Skeletal muscle tissue (tissue), 4 donors: ENCODE data around the gene SUMF2. TPM values are rescaled to one million over a fixed set of nuclear protein-coding genes. Genes with fewer than 3 reads are reported as not detected.
"Not testable (repeated sequence)": the region's sequence is repeated elsewhere in the genome, so short reads cannot be mapped to it uniquely, and the experiment has no call there.

ENCODE experiments used
- H3K27ac ChIP-seq: one replicate; pipeline ENCODE4 v1.7.0; 2013; ENCODE audit warnings: mild to moderate bottlenecking, low read depth, low read length, inconsistent platforms
- H3K27me3 ChIP-seq, 3 donors: one replicate each; pipeline ENCODE4 v1.7.0; 2013; ENCODE audit warnings: low read length in 3 of 3; ENCODE audit not compliant: control insufficient read depth in 3 of 3, insufficient read depth in 3 of 3
- H3K36me3 ChIP-seq, 3 donors: one replicate each; pipeline ENCODE4 v1.7.0; 2013; ENCODE audit warnings: low read length in 3 of 3; ENCODE audit not compliant: control insufficient read depth in 3 of 3, insufficient read depth in 3 of 3
- H3K4me1 ChIP-seq, 3 donors: one replicate each; pipeline ENCODE4 v1.7.0; 2013; ENCODE audit warnings: low read length in 3 of 3, mild to moderate bottlenecking in 3 of 3; ENCODE audit not compliant: control insufficient read depth in 3 of 3, insufficient read depth in 3 of 3
- H3K4me3 ChIP-seq, 3 donors: one replicate each; pipeline ENCODE4 v1.7.0; 2013; ENCODE audit warnings: low read length in 3 of 3
- H3K9ac ChIP-seq, 3 donors: one replicate each; pipeline ENCODE4 v1.7.0; 2013; ENCODE audit warnings: low read length in 3 of 3, mild to moderate bottlenecking in 3 of 3, moderate library complexity in 2 of 3, low read depth in 1 of 3
- H3K9me3 ChIP-seq, 3 donors: one replicate each; pipeline ENCODE4 v1.7.0; 2013; ENCODE audit warnings: low read length in 3 of 3; ENCODE audit not compliant: control insufficient read depth in 3 of 3
- total RNA-seq: library from RNA; depleted of rRNA; stranded (reverse); fragments of >200 nt; gene quantifications from one replicate; pipeline ENCODE4 v1.2.3, GENCODE V29; 2014
- donor health status: Osteomylitis.

SUMF2 gene
- total RNA-seq, 1 donor from 2014 or later, result 63.2 TPM

- H3K9ac ChIP-seq, result peak overlapping the region; percentile 64 to 77 (median 75)
- H3K4me1 ChIP-seq, result peaks cover 0 to 9% (median 3%) of the 10 kb centered on the region in 3 donors
- H3K27me3 ChIP-seq, result no peaks in the 10 kb centered on the region
- no peaks in the 10 kb centered on the region for H3K36me3 ChIP-seq
- H3K4me3 ChIP-seq, result peak overlapping the region; percentile 72 to 85 (median 81)
- no peaks in the 10 kb centered on the region for H3K9me3 ChIP-seq
- no peak overlapping the region for H3K27ac ChIP-seq
Observed at GRCh38 chr7:56033671-56034432, 30.2 kb upstream of the SUMF2 start.

DNA sequence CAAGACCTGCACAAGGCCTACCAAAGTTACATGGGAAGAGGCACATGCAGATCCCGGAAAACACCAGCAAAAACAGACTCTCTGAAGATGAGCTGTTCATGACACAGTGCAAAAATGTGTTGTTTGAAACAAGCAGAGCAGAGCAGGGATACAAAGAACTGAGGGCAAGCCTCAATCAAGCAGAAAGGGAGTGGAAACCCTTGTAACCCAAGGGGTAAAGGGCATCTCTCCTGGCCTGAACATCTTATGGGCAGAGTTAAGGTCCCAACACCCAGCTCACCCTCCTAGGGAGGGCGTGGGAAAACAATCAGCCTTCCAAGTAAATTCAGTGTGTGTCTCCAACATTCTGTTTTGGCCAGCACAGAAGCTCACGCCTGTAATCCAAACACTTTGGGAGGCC lies 23.4 kb upstream of the SUMF2 start:
- peaks cover 0 to 10% (median 2%) of the 10 kb centered on the region in 3 donors for H3K36me3 ChIP-seq
- no peak overlapping the region for H3K4me3 ChIP-seq
- H3K9ac ChIP-seq, result no peak overlapping the region
- no peaks in the 10 kb centered on the region for H3K27me3 ChIP-seq
- H3K27ac ChIP-seq, result no peak overlapping the region
- no peaks in the 10 kb centered on the region for H3K9me3 ChIP-seq
- no peaks in the 10 kb centered on the region for H3K4me1 ChIP-seq

- not testable (repeated sequence) for H3K4me3 ChIP-seq, H3K9ac ChIP-seq, H3K36me3 ChIP-seq, H3K27ac ChIP-seq, H3K27me3 ChIP-seq, H3K9me3 ChIP-seq
- peaks cover 8 to 11% (median 8%) of the 10 kb centered on the region in 3 donors for H3K4me1 ChIP-seq
Observed at GRCh38 chr7:56045758-56046157, 18.3 kb upstream of the SUMF2 start.

DNA sequence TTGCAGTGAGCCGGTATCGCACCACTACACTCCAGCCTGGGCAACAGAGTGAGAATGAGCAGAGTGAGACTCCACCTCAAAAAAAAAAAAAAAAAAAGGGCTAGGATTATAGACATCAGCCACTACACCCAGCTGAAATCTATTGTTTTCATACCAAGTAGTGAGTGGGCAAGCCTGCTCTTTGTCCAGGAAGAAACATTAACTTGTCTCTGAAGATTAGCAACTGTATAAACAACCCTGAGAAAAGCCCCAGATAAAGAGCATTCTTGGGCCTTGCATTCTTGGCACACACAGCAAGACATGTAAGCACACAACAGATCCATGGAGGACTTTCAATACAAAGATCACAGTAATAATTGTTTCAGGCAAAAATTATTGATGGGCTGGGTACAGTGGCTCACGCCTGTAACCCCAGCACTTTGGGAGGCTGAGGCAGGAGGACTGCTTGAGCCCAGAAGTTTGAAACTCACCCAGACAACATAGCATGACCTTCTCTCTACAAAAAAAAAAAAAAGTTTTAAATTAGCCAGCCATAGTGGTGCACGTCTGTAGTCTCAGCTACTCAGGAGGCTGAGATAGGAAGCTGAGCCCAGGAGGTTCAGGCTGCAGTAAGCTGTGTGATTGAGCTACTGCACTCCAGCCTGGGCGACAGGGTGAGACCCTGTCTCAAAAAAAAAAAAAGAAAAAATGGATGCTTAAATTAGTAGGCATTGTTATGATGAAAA lies 17.2 kb upstream of the SUMF2 start:
- Histone ChIP-seq H3K9ac (no peak overlapping the region), H3K36me3 (peaks cover 0 to 4% (median 2%) of the 10 kb centered on the region in 3 donors), H3K4me3 (no peak overlapping the region), H3K9me3 (no peaks in the 10 kb centered on the region), H3K4me1 (peaks cover 8 to 16% (median 10%) of the 10 kb centered on the region in 3 donors), H3K27me3 (no peaks in the 10 kb centered on the region), H3K27ac (no peak overlapping the region)

DNA sequence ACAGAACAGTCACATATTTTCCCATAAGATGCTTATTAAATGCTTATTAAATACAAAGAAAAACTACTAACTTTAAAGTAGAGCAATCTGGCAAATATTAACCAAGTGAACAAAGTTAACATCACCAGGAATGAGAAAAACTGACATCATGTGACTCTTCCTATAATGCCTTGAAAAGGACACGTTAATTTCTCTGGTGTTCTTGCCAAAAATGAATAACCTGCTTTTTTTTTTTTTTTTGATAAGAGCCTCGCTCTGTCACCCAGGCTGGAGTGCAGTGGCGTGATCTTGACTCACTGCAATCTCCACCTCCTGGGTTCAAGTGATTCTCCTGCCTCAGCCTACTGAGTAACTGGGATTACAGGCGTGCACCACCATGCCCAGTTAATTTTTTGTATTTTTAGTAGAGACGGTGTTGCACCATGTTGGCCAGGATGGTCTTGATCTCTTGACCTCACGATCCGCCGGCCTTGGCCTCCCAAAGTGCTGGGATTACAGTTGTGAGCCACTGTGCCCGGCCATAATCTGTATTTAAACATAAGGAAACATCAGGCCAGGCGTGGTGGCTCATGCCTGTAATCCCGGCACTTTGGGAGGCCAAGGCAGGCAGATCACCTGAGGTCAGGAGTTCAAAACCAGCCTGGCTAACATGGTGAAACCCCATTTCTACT lies 16.5 kb upstream of the SUMF2 start:
- H3K4me1 ChIP-seq, result peaks cover 14 to 22% (median 15%) of the 10 kb centered on the region in 3 donors
- H3K36me3 ChIP-seq, H3K9ac ChIP-seq, H3K4me3 ChIP-seq, H3K9me3 ChIP-seq, H3K27me3 ChIP-seq, H3K27ac ChIP-seq: not testable (repeated sequence)

- Histone ChIP-seq H3K9me3 (no peaks in the 10 kb centered on the region), H3K4me3 (no peak overlapping the region), H3K27me3 (no peaks in the 10 kb centered on the region), H3K27ac (no peak overlapping the region), H3K4me1 (peaks cover 16 to 28% (median 21%) of the 10 kb centered on the region in 3 donors), H3K36me3 (peaks cover 2 to 4% (median 2%) of the 10 kb centered on the region in 3 donors), H3K9ac (no peak overlapping the region)
Observed at GRCh38 chr7:56048245-56048644, 15.8 kb upstream of the SUMF2 start.

DNA sequence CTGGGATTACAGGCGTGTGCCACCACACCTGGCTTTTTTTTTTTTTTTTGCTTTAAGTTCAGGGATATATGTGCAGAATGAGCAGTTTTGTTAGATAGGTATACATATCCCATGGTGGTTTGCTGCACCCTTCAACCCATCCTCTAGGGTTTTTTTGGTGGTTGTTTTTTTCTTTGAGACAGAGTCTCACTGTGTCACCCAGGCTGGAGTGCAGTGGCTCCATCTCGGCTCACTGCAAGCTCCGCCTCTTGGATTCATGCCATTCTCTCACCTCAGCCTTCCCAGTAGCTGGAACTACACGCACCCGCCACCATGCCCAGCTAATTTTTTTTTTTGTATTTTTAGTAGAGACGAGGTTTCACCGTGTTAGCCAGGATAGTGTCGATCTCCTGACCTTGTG lies 15.3 kb upstream of the SUMF2 start:
- H3K36me3 ChIP-seq, H3K4me3 ChIP-seq, H3K27ac ChIP-seq, H3K27me3 ChIP-seq, H3K9ac ChIP-seq, H3K9me3 ChIP-seq: not testable (repeated sequence)
- H3K4me1 ChIP-seq, result peaks cover 16 to 31% (median 21%) of the 10 kb centered on the region in 3 donors

- Histone ChIP-seq H3K9ac (peak overlapping the region; percentile 97 to 98 (median 98)), H3K9me3 (no peaks in the 10 kb centered on the region), H3K27me3 (no peaks in the 10 kb centered on the region), H3K27ac (peak overlapping the region; percentile 92), H3K36me3 (peaks cover 13 to 24% (median 22%) of the 10 kb centered on the region in 3 donors), H3K4me3 (peak overlapping the region; percentile 96 to 99 (median 99)), H3K4me1 (peaks cover 16 to 31% (median 21%) of the 10 kb centered on the region in 3 donors)
Observed at GRCh38 chr7:56051053-56051338, 13.1 kb upstream of the SUMF2 start.

DNA sequence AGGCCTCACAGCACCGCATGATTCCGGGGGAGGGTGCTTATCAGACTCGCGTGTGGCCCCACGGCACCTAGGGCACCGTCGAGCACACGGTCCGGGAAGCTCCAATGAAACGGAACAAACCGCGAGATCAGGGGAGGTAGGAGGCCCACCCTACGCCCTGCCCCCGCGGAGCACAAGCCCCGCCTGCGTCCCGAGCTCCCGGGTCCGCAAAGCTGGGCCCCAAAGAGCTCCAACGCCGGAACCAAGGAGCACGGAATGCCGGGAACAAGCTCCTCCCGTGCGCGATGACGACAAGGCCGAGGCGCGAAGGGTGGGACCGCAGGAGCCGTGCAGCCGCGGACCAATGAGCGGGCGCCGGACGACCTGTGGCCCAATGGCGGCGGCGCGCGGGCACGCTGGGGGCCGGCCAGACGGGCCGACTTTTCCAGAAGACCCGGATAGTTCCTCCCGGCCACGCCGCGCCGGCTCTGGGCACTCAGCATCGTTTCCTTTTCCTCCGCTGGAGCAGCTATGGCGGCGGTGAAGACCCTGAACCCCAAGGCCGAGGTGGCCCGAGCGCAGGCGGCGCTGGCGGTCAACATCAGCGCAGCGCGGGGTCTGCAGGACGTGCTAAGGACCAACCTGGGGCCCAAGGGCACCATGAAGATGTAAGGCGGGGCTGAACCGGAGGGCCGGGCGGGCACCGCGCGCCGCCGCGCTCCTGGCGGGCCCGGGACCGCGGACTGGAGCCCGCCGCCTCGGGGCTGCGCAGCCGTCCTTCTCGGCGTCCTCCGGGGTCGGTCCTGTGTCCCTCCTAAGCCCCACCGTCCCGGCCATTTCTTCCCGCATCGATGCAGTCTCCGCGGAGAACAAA lies 12.5 kb upstream of the SUMF2 start, which contains the start of the genes CCT6A and PSPH:
Gene CCT6A (plus strand): TSS at position 427 of the 853 bp plus-strand sequence. CDS start 84 bp downstream, at position 511.
Gene PSPH (minus strand): TSS at position 106 of the 853 bp plus-strand sequence. CDS start 30,232 bp downstream, outside the sequence.
- Histone ChIP-seq H3K9me3 (no peaks in the 10 kb centered on the region), H3K4me3 (peak within 1 kb of the TSS; percentile 96 to 99 (median 99)), H3K4me1 (peaks cover 16 to 31% (median 21%) of the 10 kb centered on the region in 3 donors), H3K27ac (peak within 1 kb of the TSS; percentile 92), H3K36me3 (peaks cover 18 to 29% (median 27%) of the 10 kb centered on the region in 3 donors), H3K27me3 (no peaks in the 10 kb centered on the region), H3K9ac (peak within 1 kb of the TSS; percentile 97 to 98 (median 98))
